Measurements from ENCODE around the gene FRK.

DNA sequence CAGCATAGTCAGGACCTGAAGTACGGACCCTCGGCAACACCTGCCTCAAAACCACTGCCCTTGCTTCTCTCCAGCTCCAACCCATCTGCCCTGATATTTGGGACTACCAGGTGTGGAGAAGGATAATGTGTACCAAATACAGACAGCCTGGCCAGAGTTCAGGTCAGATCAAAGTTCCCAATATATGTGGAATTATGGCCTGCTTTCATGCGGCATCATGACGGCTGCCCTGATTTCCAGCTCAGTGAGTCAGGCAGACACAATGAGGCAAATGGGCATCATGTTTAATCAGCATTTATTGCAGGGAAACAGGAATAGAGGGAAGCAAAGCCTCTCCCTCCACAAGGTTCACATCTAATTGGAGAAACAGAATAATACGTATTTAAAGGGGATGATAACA lies 57.9 kb downstream of the FRK start:
- TF ChIP-seq, protein P1, sequence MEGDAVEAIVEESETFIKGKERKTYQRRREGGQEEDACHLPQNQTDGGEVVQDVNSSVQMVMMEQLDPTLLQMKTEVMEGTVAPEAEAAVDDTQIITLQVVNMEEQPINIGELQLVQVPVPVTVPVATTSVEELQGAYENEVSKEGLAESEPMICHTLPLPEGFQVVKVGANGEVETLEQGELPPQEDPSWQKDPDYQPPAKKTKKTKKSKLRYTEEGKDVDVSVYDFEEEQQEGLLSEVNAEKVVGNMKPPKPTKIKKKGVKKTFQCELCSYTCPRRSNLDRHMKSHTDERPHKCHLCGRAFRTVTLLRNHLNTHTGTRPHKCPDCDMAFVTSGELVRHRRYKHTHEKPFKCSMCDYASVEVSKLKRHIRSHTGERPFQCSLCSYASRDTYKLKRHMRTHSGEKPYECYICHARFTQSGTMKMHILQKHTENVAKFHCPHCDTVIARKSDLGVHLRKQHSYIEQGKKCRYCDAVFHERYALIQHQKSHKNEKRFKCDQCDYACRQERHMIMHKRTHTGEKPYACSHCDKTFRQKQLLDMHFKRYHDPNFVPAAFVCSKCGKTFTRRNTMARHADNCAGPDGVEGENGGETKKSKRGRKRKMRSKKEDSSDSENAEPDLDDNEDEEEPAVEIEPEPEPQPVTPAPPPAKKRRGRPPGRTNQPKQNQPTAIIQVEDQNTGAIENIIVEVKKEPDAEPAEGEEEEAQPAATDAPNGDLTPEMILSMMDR (IDR thresholded peaks at IDR 0.05), result no peak
- TF ChIP-seq SMC3 (IDR thresholded peaks at IDR 0.05) (no peak), KDM5A (IDR thresholded peaks at IDR 0.05) (no peak), PHF8 (IDR thresholded peaks at IDR 0.05; ENCODE audit: borderline replicate concordance, low read depth) (no peak), EHF (CRISPR knock-in tag; IDR thresholded peaks at IDR 0.05) (no peak), HOXB5 (CRISPR knock-in tag; IDR thresholded peaks at IDR 0.05) (no peak), POLR2A (IDR thresholded peaks at IDR 0.05; ENCODE audit: low read length) (no peak), JUNB (IDR thresholded peaks at IDR 0.05) (no peak), CEBPB (IDR thresholded peaks at IDR 0.05) (no peak), ZNF302 (CRISPR knock-in tag; IDR thresholded peaks at IDR 0.05) (no peak)
- TF ChIP-seq, protein P2, sequence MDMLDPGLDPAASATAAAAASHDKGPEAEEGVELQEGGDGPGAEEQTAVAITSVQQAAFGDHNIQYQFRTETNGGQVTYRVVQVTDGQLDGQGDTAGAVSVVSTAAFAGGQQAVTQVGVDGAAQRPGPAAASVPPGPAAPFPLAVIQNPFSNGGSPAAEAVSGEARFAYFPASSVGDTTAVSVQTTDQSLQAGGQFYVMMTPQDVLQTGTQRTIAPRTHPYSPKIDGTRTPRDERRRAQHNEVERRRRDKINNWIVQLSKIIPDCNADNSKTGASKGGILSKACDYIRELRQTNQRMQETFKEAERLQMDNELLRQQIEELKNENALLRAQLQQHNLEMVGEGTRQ (IDR thresholded peaks at IDR 0.05), result no peak
- TF ChIP-seq, protein P3, sequence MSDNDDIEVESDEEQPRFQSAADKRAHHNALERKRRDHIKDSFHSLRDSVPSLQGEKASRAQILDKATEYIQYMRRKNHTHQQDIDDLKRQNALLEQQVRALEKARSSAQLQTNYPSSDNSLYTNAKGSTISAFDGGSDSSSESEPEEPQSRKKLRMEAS (IDR thresholded peaks at IDR 0.05), result no peak
